ENCODE data around the gene ING3.
"Not testable (repeated sequence)": the region's sequence is repeated elsewhere in the genome, so short reads cannot be mapped to it uniquely, and the experiment has no call there.

The ING3 gene

GRCh38 chr7:121003986-121004685, 53.6 kb downstream of the ING3 start:
- H3K27me3 ChIP-seq (ENCODE audit: insufficient read depth, low read length, poor library complexity) = peaks cover 5% of the 10 kb centered on the region
- H3K27ac ChIP-seq (ENCODE audit: low read length) = no peak overlapping the region
- H3K9me3 ChIP-seq (ENCODE audit: insufficient read depth, low read length, severe bottlenecking) = no peaks in the 10 kb centered on the region
- no peak overlapping the region for H2AFZ ChIP-seq (ENCODE audit: low read depth, low read length)
- H3K9ac ChIP-seq (ENCODE audit: low read depth, low read length) = no peak overlapping the region
- H3K4me1 ChIP-seq (ENCODE audit: insufficient read depth, low read length) = peaks cover 13% of the 10 kb centered on the region
- no peak overlapping the region for H3K4me2 ChIP-seq (ENCODE audit: insufficient read depth, low read length)
- ATAC-seq (ENCODE audit: insufficient read depth, low read depth) (no peak), DNase-seq (no peak)
- H3K4me3 ChIP-seq (ENCODE audit: low read depth in 1 of 2, low read length in 2 of 2) = no peak overlapping the region
- no peaks in the 10 kb centered on the region for H3K79me2 ChIP-seq (ENCODE audit: insufficient read depth, low read length)
- H3K36me3 ChIP-seq (ENCODE audit: insufficient read depth, low read length) = no peaks in the 10 kb centered on the region
- no peak for TF ChIP-seq EZH2 (IDR thresholded peaks at IDR 0.05; ENCODE audit: borderline replicate concordance, low read depth, low read length, severe bottlenecking)
- TF ChIP-seq, protein P1, sequence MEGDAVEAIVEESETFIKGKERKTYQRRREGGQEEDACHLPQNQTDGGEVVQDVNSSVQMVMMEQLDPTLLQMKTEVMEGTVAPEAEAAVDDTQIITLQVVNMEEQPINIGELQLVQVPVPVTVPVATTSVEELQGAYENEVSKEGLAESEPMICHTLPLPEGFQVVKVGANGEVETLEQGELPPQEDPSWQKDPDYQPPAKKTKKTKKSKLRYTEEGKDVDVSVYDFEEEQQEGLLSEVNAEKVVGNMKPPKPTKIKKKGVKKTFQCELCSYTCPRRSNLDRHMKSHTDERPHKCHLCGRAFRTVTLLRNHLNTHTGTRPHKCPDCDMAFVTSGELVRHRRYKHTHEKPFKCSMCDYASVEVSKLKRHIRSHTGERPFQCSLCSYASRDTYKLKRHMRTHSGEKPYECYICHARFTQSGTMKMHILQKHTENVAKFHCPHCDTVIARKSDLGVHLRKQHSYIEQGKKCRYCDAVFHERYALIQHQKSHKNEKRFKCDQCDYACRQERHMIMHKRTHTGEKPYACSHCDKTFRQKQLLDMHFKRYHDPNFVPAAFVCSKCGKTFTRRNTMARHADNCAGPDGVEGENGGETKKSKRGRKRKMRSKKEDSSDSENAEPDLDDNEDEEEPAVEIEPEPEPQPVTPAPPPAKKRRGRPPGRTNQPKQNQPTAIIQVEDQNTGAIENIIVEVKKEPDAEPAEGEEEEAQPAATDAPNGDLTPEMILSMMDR (IDR thresholded peaks at IDR 0.05; ENCODE audit: borderline replicate concordance, extremely low read depth, low read length, poor library complexity, severe bottlenecking) = no peak
- no peaks in the 10 kb centered on the region for H4K20me1 ChIP-seq (ENCODE audit: insufficient read depth, low read length)

- H3K4me1 ChIP-seq (ENCODE audit: insufficient read depth, low read length) = not testable (repeated sequence)
These were observed 54.5 kb downstream of the ING3 start for GRCh38 chr7:121005058-121005457.

GRCh38 chr7:121005996-121006584, 55.5 kb downstream of the ING3 start:
- Histone ChIP-seq H3K4me2 (ENCODE audit: insufficient read depth, low read length) (no peak overlapping the region), H3K27ac (ENCODE audit: low read length) (no peak overlapping the region), H3K79me2 (ENCODE audit: insufficient read depth, low read length) (no peaks in the 10 kb centered on the region), H3K4me1 (ENCODE audit: insufficient read depth, low read length) (no peaks in the 10 kb centered on the region), H2AFZ (ENCODE audit: low read depth, low read length) (no peak overlapping the region), H3K27me3 (ENCODE audit: insufficient read depth, low read length, poor library complexity) (peaks cover 5% of the 10 kb centered on the region), H3K36me3 (ENCODE audit: insufficient read depth, low read length) (no peaks in the 10 kb centered on the region), H3K4me3 (ENCODE audit: low read depth in 1 of 2, low read length in 2 of 2) (no peak overlapping the region), H3K9ac (ENCODE audit: low read depth, low read length) (no peak overlapping the region), H4K20me1 (ENCODE audit: insufficient read depth, low read length) (no peaks in the 10 kb centered on the region), H3K9me3 (ENCODE audit: insufficient read depth, low read length, severe bottlenecking) (no peaks in the 10 kb centered on the region)
- ATAC-seq (ENCODE audit: insufficient read depth, low read depth) (no peak), DNase-seq (no peak)
- no peak for TF ChIP-seq EZH2 (IDR thresholded peaks at IDR 0.05; ENCODE audit: borderline replicate concordance, low read depth, low read length, severe bottlenecking)
- TF ChIP-seq, protein P1 (IDR thresholded peaks at IDR 0.05; ENCODE audit: borderline replicate concordance, extremely low read depth, low read length, poor library complexity, severe bottlenecking) = no peak

More at GRCh38 chr7:121005058-121005457, 54.5 kb downstream of the ING3 start:
- H3K4me2 ChIP-seq (ENCODE audit: insufficient read depth, low read length); H3K36me3 ChIP-seq (ENCODE audit: insufficient read depth, low read length); H3K27ac ChIP-seq (ENCODE audit: low read length); H3K9me3 ChIP-seq (ENCODE audit: insufficient read depth, low read length, severe bottlenecking); H2AFZ ChIP-seq (ENCODE audit: low read depth, low read length); H3K9ac ChIP-seq (ENCODE audit: low read depth, low read length); H3K4me3 ChIP-seq (ENCODE audit: low read depth in 1 of 2, low read length in 2 of 2); H3K27me3 ChIP-seq (ENCODE audit: insufficient read depth, low read length, poor library complexity); H4K20me1 ChIP-seq (ENCODE audit: insufficient read depth, low read length); DNase-seq; H3K79me2 ChIP-seq (ENCODE audit: insufficient read depth, low read length); ATAC-seq (ENCODE audit: insufficient read depth, low read depth): not testable (repeated sequence)

- H3K79me2 ChIP-seq (ENCODE audit: insufficient read depth, low read length) = no peaks in the 10 kb centered on the region
- H3K4me2 ChIP-seq (ENCODE audit: insufficient read depth, low read length) = no peak overlapping the region
- no peaks in the 10 kb centered on the region for H3K9me3 ChIP-seq (ENCODE audit: insufficient read depth, low read length, severe bottlenecking)
- H3K36me3 ChIP-seq (ENCODE audit: insufficient read depth, low read length) = no peaks in the 10 kb centered on the region
- H3K27ac ChIP-seq (ENCODE audit: low read length) = no peak overlapping the region
- no peak overlapping the region for H2AFZ ChIP-seq (ENCODE audit: low read depth, low read length)
- no peak overlapping the region for H3K9ac ChIP-seq (ENCODE audit: low read depth, low read length)
- H3K4me1 ChIP-seq (ENCODE audit: insufficient read depth, low read length) = no peaks in the 10 kb centered on the region
- no peak overlapping the region for H3K4me3 ChIP-seq (ENCODE audit: low read depth in 1 of 2, low read length in 2 of 2)
- TF ChIP-seq, protein P1 (IDR thresholded peaks at IDR 0.05; ENCODE audit: borderline replicate concordance, extremely low read depth, low read length, poor library complexity, severe bottlenecking) = no peak
- no peak for TF ChIP-seq EZH2 (IDR thresholded peaks at IDR 0.05; ENCODE audit: borderline replicate concordance, low read depth, low read length, severe bottlenecking)
- H3K27me3 ChIP-seq (ENCODE audit: insufficient read depth, low read length, poor library complexity) = peaks cover 5% of the 10 kb centered on the region
- DNase-seq (no peak), ATAC-seq (ENCODE audit: insufficient read depth, low read depth) (no peak)
- H4K20me1 ChIP-seq (ENCODE audit: insufficient read depth, low read length) = no peaks in the 10 kb centered on the region
These were observed 56.2 kb downstream of the ING3 start for GRCh38 chr7:121006711-121007315.
